ENCODE measurements around the gene NTMT1.
A peak's percentile ranks its signal among the peaks of the same experiment; 100 is the strongest.
"Not testable (repeated sequence)": the region's sequence is repeated elsewhere in the genome, so short reads cannot be mapped to it uniquely, and the experiment has no call there.

Gene NTMT1

DNA sequence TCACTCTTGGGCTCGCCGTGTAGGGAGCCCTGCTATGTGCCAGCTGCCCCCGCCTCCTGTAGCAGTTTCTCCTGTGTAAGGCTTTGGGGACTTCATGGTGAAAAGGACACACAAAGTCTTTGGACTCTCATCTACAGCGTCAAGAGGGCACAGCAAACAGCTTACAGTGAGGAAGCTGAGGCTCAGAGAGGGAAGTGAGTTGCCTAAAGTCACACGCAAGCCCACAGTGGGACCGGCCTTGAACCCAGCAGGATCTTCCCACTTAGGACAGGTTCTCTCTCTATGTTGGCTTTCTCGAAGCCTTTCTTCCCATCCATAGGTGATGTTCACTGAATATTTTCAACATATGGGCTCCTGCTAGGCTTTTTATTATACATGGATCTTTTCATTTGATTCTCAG, 29.7 kb downstream of the NTMT1 start:
- no peak for DNase-seq

DNA sequence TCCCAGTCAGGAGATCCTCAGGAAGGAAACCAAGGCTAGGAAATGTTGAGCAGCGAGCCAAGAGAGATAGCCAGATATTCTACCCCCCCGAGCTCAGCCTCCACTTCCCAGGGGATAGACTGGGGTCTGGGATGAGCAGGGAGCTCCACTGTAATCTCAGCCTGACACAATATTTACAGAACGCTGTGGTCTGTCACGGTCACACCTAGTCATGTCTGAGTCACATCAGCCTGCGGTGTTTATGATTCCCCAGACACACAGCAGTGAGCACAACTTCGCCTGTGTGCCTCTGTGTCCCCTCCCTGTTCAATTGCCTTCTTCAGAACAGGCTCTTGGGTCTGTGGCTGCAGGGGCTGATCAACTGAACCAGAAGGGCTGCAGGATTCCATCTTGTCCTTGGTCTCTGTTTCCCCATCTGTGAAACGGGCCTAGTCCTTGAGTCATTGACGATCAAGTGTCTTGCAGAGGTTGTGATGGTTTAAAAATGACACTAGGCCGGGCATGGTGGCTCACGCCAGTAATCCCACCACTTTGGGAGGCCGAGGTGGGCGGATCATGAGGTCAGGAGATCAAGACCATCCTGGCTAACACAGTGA, 30.9 kb downstream of the NTMT1 start:
- DNase-seq = no peak

DNA sequence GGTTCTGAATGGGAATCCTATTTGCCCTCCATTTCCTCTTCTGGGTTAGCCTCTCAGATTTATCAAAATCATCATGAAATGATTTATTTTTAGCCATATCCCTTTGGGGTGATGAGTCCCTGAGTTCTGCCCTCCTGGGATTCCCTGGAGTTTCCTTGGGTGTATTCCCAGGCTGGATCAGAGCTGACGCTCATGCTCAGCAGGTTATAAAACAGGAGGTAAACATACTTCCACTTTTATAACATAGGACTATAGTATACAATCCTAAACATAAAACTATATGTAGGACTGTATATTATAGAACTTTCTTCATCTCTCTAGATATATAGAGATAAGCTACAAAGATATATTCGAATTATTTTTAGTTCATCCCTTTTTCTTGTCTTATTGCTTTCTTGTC, 35.1 kb downstream of the NTMT1 start:
- DNase-seq = no peak

DNA sequence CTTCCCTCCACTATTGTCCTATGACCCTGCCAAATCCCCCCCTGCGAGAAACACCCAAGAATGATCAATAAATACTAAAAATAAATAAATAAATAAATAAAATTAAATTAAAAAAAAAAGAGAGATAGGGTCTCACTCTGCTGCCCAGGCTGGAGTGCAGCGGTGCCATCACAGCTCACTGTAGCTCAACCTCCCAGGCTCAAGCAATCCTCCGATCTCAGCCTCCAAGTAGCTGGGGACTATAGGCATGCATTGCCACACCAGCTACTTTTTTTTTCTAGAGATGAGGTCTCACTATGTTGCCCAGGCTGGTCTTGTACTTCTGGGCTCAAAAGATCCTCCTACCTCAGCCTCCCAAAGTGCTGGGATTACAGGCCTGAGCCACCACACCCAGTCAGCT, 36.3 kb downstream of the NTMT1 start:
- not testable (repeated sequence) for DNase-seq

DNA sequence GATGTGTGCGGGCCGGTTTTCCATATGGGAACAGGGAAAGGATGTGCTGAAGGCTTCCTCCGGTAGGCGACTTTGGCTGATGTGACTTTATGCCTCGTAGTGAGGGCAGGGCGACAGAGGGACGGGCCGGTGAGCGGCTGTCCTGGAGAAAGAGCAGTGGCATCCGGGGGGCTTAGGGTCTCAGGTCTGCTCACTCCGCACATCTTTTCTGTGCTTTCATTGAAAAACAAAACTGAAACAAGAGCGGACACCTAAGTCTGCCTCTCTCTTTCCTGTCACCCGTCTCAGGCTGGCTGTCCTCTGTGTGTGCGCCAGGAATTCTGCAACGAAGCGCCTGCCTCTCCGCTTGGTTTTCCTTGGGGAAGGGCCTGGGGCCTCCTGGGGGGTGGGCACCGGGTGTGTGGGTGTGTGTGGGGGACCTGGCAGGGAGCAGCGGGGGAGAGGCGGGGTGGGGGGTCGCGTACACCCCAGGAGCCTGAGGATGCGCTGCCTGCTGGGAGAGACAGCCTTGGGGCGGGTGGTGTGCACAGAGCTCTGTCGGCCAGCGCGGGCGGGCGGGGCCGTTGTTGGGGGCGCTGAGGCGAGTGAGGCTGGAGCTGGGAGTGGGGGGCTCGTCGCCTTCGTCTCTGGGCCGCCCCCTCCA, 38.9 kb downstream of the NTMT1 start:
- no peak for DNase-seq

DNA sequence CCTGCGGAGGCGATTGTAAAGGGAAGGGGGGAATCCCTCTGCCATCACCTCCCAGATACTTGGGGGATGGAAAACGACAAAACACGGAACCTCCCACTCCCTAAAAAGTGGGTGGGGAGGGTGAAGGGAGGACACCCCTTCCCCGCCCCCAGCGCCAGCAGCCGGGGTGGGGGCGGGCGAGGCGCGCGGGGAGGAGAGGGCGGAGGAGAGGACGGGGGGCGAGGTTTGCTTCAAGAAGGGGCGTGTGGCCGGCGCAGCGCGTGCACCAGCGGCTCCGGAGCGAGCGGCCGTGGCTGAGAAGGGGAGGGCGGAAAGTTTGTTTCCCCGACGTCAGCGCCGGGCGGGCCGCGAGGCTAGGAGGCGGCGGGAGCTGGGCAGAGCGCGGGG, 39.4 kb downstream of the NTMT1 start, which contains the start of gene PRRX2:
TSS of gene PRRX2 (plus strand) at position 259 of the 387 bp plus-strand sequence. CDS start 221 bp downstream, outside the sequence.
- peak; percentile 26 for DNase-seq

DNA sequence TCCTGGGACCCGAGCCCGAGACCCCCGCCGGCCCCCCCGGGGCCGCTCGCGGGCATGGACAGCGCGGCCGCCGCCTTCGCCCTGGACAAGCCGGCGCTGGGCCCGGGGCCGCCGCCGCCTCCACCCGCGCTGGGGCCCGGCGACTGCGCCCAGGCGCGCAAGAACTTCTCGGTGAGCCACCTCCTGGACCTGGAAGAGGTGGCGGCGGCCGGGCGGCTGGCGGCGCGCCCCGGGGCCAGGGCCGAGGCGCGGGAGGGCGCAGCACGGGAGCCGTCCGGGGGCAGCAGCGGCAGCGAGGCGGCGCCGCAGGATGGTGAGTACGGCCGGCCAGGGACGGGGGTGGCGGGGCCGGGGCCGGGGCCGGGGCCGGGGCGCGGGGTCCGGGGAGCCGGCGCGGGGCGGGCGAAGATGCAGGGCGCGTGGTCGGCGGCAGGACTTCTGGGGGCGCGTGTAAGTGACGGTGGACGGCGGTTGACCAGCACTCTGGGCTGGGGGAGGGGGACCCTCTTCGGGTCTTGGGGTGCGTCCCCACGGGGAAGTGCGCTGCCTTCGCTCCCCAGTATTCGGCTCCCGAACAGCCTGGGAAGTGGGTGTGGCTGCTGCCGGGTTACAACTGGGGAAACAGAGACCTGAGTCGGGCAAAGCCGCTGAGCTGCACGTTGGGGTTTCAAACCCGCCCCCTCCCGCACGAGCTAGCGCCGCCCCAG, 40.0 kb downstream of the NTMT1 start:
- no peak for DNase-seq

DNA sequence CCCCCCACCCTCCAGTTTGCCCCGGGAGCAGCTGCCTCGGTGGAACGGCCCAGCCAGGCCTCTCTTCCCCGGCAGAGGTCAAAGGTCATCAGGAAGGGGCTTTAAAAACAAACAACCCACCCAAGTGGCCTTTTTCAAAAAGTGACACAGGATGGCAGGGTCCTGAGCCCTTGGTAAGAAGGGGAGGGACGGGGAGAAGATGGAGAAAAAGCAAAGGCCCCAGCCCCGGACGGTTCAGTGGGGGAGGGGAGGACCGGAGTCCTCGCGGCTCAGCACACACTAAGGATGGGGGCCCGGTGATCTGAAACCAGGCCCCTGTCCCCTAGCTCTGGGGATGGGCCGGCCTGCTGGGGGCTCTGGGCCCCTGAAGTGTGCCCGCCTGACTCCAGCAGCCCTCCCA, 40.6 kb downstream of the NTMT1 start:
- DNase-seq = no peak

DNA sequence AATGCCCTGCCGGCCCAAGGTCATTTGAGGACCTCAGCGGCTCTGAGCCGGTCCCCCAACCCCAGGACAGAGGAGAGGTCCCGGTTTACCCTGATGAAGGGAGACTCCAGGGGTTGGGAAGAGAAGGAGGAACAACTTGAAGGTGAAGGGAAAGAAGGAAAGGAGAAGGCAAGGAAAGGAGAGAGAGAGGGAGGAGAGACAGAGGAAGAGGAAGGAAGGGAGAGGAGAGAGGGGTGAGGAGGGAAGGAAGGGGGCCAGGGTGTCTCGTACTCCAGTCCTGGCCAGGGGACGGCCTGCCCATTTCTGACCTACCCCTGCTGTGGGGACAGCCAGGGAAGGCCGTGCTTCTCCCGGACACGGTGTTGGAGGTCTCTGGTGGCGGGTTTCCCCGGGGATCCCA, 41.4 kb downstream of the NTMT1 start:
- DNase-seq = no peak

DNA sequence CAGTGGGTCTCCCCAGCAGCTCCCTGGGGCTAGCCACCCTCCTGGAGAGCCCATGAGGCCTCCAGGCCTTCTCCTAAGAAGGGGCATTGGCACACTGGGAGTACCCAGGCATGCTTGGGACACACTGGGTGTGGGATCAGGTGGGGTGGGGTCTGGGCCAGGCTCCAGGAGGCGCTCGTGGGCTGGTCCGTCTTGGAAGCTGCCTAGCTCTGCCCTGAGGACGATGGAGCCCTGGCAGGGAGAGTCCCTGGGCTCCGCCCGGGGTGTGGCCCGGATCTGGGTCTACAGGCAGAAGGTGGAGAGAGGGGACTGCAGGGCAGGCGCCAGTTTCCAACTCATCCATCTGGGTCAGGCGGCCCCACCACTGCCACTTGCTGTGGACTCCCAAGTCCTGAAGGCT, 41.9 kb downstream of the NTMT1 start:
- DNase-seq = no peak

DNA sequence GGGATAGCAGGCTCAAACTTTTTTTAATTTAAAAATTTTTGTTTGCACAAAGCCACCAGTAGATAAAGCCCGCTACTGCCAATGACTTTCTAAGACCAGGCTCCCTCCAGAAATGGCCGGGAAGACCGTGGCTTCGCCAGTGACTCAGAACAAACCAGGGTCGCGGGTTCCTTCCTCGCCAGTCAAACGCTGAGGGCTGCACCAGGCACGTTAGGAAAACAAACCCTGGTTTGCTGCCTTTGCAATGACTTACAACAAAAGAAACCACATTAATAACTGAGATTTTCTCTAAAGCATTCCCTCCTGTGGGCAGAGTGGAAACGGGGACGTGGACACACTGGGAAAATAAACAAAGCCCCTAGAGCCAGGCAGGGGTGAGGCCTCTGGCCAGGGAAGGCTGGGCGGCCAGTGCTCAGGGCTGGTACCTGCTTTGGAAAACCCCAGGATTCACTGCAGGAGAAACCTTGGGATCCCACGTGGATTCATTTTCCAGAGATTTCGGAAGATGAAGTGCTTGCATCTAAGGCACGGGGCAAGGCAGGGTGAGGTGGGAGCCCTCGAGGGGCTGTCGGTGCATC, 43.3 kb downstream of the NTMT1 start:
- no peak for DNase-seq

DNA sequence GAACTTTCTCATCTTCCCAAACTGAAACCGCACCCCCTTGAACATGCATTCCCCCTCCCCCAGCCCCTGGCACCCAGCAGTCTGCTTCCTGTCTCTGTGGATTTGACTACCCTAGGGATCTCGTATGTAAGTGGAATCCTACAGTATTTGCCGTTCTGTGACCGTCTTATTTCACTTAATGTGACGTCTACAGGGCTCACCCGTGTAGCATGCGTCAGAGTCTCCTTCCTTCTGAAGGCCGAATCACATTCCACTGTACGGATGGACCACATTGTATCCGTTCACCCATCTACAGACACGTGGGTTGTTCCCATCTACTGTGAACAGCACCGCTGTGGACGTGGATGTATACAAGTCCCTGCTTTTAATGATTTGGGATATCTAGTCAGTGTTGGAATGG, 44.0 kb downstream of the NTMT1 start:
- DNase-seq = no peak

DNA sequence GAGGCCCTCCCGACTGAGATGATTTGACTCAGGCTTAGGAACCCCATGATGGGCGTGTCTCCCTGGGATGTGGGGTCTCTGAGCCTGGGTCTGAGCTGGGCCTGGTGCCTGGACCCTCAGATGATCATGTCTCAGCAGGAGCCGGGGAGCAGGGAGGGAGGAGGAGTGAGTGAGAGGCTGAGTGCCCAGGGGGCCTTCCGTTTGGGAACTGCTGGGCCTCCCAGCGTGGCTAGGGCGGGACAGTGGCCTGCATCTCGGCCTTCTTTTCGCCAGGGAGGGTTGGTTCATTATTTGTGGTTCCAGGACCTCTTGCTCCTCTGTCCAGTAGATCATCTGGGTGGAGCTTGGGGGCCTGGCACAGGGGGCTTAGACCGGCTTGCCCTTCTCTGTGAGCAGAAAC, 45.1 kb downstream of the NTMT1 start:
- no peak for DNase-seq

DNA sequence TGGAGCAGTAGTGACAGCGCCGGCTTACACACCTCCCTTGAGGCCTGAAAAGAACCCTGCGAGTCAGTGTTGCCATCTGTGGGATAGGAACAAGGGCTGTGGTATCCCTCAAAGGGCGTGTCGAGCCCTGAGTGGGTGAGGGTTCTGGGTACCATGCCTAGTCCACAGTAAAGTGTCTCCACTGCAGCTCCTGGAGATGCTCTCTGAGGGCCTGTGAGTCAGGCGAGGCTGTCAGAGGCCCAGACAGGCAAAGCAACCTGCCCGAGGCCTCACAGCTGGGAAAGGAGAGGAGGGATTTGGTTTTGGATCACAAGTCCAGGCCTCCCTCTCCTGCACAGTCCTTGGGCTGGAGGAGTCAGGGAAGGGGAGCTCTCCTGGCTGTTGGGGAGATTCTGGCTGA, 45.6 kb downstream of the NTMT1 start:
- DNase-seq = no peak

DNA sequence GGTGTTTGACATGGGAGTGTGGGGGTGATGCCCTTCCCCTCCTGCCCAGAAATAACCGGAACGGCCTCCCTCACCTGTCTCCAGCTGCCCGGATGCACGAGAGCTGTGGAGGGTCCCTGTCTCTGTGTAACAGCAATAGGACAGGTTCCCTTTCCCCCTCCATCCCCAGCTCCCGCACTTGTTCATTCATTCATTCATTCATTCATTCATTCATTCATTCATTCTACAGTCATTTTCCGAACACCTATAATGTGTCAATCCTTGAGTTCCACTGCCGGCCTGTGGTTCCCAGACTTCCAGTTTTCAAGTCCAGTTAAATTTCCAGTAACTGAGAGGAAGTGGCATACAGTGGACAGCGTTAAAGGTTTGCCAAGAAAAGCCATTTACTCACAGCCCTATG, 46.7 kb downstream of the NTMT1 start:
- DNase-seq = no peak

DNA sequence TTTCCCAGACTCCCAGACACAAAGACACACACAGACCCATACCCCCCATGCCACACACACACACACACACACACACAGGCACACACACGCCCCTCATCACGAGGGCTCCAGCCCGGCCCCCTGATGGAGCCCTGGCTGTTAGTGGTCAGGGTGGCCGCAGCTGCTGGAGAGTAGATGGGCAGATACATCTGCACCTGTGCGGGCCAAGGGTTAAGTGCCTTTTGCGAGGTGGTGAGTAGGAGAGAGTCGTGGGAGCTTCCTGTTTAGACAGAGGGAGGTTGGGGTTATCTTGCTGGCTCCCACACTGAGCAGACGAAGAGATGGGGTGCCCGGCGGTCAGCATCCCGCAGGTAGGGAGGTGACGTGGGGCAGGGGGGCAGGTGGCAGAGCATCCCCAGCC, 47.6 kb downstream of the NTMT1 start:
- no peak for DNase-seq

DNA sequence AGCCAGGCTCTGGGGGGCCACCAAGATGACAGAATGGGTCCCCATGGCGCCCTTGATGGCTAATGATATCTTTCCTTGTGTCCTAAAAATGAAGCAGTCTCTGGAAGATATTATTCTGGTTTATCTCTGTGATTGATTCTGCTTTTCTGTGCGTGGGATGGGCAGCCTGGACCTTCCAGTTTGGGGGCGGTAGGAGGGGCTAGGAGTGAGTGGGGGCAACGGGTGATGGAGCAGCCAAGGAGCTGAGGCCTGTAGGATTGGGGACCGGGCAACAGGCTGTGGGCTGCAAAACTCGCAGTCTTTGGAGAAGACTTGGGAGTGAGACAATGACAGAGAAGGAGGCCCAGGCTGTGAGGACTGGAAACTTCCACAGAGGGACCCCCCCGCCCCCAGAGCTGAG, 48.3 kb downstream of the NTMT1 start:
- DNase-seq = no peak

DNA sequence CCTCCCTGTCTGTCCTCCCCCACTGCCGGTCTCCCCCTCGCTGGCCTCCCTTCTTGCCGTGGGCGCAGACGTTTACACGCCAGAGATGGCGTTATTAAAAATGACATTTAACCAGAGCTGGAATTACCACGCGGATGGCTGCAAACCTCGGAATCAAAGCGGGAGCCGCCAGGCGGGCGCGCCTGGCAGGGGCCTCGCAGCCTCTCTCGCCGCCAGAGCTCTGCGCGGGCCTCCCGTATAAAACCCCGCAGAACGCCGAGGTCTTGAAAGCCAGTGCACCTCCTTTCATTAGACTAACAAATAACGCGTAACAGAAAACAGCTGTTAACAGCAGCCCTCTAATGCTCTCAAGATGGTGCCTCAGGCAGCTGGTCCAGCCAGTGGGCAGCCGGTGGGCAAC, 49.7 kb downstream of the NTMT1 start:
- no peak for DNase-seq

DNA sequence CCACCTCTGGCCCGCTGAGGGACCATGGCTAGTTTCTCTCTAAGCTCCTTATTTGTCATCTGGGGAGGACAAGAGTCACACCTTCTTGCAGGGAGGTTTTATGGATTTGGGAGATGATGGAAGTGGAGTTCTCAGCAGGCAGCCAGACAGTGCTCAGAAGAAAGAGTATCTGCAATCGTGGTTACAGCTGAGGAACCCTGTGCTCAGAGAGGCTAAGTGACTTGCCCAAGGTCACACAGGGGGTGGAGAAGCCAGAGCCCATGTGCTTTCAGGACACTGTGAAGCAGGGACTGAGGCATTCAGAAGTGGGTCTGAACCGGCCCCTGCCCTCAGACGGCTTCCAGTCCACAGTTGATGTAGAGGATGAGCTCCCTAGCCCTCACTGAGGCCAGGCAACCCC, 50.3 kb downstream of the NTMT1 start:
- DNase-seq = no peak

DNA sequence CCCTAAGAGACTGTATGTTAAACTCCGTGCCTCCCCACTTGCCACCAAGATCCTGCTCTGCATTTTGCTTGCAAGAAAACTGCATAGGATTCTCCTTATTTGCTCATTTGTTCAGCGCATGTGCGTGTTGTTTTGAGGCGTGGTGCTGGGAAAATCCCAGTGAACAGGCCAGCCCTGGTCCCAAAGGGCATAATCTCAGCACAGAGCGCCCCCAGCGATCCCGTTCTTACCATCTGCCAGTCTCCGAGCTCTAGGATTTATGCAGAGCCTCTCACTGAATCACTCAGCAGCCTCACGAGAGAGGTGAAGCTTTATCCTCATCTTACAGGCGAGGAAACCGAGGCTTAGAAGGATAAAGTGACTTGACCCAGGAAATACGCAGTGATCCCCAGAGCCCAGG, 51.0 kb downstream of the NTMT1 start:
- no peak for DNase-seq

DNA sequence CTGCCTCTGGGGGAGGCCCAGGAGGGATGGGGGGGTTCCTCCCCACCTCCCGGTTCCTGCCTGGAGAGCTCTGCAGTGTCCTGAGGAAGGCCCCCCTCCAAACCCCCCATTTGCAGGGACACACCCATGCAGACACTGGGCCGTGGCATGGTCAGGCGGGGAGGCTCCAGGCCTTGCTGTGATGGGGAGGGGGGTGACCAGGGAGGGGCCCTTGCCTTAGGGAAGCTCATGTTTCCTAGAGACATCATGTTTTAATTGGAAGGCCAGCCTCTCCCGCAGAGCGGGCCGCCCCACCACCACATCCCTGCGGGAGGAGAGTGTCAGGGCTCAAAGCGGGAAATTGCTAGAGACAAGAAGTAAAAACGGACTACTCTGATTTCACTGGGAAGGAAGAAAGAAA, 51.5 kb downstream of the NTMT1 start:
- DNase-seq = no peak

DNA sequence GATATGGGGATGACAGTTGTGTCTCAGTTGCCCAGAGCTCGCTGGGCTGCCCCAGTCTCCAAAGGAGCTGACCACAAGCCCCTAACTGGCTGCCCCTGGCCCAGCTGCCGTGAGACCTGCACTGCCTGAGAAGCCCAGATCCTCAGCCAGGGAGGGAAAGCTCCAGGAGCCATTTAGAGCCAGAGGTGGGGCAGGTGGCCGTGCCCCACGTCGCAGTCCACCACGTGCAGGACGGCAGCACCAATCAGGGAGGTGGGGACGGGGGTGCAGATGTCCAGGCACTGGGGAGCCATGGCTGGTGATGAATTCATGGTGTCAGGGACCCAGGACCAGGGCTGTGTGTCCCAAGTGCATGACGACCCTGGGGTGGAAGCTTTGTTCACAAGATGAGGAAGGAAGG, 52.9 kb downstream of the NTMT1 start:
- DNase-seq = no peak

DNA sequence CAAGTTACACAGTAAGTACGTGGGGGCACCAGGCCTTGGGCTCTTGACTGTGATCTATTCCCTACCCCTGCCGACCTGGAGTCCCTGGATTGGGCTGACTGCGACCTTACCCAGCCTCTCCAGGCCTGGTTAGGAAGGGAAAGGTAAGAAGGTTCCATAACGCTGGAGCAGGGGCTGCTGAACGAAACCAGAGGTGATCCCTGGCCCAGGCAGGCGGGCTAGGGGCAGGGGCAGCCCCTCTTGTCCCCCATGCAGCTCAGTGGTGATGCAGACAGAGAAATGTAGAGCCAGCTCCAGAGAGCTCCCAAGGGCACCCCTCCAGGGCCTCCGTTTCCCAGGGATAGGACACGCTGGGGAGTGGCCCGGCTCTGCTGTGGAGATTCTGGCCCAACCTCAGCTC, 53.6 kb downstream of the NTMT1 start:
- no peak for DNase-seq

DNA sequence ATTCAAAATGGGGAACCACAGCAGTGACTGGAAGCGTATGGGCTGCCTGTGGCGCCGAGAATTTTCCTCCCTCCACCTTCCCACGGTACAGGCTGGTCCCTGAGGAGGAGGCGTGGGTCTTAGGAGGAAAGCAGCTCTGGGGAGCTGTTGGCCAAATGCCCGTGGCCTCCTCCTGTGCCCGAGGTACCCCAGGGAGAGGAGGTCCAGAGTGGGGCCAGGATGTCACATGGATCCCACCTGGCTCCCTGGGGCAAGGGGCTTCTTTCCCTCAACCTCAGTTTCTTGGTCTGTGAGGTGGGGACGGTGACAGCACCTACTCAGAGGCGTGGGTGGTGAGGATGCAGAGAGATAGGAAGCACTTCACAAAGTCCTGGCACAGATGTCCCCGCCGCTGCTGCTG, 56.0 kb downstream of the NTMT1 start:
- no peak for DNase-seq
